Nephron progenitor cell (in vitro differentiated cells): Measurements from ENCODE around the gene CENPO.
A peak's percentile ranks its signal among the peaks of the same experiment; 100 is the strongest.

ENCODE experiments used
- DNase-seq: peaks from one replicate; pipeline ENCODE4 v3.0.0; 2021
- H3K27ac Mint-ChIP-seq: 2 replicates; pipeline ENCODE4 v1.8.0; 2021; ENCODE audit warnings: mild to moderate bottlenecking, moderate library complexity, mixed read lengths
- H3K27me3 Mint-ChIP-seq: 2 replicates; pipeline ENCODE4 v1.8.0; 2021; ENCODE audit warnings: mild to moderate bottlenecking, low read depth, mixed read lengths; ENCODE audit not compliant: poor library complexity
- H3K36me3 Mint-ChIP-seq: 2 replicates; pipeline ENCODE4 v1.8.0; 2021; ENCODE audit warnings: low read depth, mixed read lengths
- H3K4me1 Mint-ChIP-seq: 2 replicates; pipeline ENCODE4 v1.8.0; 2021; ENCODE audit warnings: mixed read lengths
- H3K4me3 Mint-ChIP-seq: 2 replicates; pipeline ENCODE4 v1.8.0; 2021; ENCODE audit warnings: mild to moderate bottlenecking, moderate library complexity, mixed read lengths
- H3K9me3 Mint-ChIP-seq: 2 replicates; pipeline ENCODE4 v1.8.0; 2021; ENCODE audit warnings: mild to moderate bottlenecking, moderate library complexity, mixed read lengths
- TF ChIP-seq, protein P1 (sequence below): fragments of 200-600 bp; sonication (generic); IDR thresholded peaks from 2 replicates; pipeline ENCODE4 v1.5.0; 2021; ENCODE audit warnings: antibody characterized with exemption

Gene CENPO

DNA sequence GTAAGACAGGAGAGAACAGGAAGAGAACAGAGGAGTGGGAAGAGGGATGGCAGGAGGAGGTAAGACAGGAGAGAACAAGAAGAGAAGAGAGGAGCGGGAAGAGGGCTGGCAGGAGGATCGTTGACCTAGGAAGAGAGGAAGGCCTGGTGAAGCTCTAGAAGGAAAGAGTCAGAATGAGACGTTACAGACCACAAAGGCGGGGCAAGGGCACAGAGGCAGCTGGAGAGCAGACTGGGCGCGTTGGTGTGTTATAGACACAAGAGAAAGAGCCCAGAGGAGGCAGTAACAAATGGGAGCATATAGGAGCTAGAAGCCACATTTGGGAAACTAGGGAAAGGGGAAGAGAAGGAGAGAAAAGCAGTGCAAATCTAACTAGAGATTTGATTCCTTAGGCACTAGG, 26.6 kb upstream of the CENPO start:
- no peak for DNase-seq
- TF ChIP-seq, protein P1, sequence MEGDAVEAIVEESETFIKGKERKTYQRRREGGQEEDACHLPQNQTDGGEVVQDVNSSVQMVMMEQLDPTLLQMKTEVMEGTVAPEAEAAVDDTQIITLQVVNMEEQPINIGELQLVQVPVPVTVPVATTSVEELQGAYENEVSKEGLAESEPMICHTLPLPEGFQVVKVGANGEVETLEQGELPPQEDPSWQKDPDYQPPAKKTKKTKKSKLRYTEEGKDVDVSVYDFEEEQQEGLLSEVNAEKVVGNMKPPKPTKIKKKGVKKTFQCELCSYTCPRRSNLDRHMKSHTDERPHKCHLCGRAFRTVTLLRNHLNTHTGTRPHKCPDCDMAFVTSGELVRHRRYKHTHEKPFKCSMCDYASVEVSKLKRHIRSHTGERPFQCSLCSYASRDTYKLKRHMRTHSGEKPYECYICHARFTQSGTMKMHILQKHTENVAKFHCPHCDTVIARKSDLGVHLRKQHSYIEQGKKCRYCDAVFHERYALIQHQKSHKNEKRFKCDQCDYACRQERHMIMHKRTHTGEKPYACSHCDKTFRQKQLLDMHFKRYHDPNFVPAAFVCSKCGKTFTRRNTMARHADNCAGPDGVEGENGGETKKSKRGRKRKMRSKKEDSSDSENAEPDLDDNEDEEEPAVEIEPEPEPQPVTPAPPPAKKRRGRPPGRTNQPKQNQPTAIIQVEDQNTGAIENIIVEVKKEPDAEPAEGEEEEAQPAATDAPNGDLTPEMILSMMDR = no peak
- H3K9me3 Mint-ChIP-seq = peaks cover 8% of the 10 kb centered on the region
- peaks cover 42% of the 10 kb centered on the region for H3K4me1 Mint-ChIP-seq
- no peak overlapping the region for H3K4me3 Mint-ChIP-seq
- H3K27me3 Mint-ChIP-seq = no peaks in the 10 kb centered on the region
- peaks cover 74% of the 10 kb centered on the region for H3K36me3 Mint-ChIP-seq
- H3K27ac Mint-ChIP-seq = peak overlapping the region; percentile 1

DNA sequence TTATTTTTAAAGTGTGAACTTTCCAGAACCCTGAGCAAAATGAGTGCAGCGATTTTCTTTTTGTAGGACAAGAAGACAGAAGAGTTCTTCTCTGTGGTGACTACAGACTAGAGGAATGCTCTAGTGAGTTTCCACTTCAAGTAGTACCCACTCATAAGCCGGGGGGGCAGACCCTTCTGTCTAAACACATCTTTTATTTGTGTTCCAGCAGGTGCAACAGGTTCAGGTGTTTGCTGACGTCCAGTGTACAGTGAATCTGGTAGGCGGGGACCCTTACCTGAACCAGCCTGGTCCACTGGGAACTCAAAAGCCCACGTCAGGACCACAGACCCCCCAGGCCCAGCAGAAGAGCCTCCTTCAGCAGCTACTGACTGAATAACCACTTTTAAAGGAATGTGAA, 25.2 kb upstream of the CENPO start:
- H3K9me3 Mint-ChIP-seq = peaks cover 15% of the 10 kb centered on the region
- no peak overlapping the region for H3K4me3 Mint-ChIP-seq
- H3K27ac Mint-ChIP-seq = no peak overlapping the region
- DNase-seq = no peak
- TF ChIP-seq, protein P1 = no peak
- H3K36me3 Mint-ChIP-seq = peaks cover 68% of the 10 kb centered on the region
- H3K4me1 Mint-ChIP-seq = peaks cover 37% of the 10 kb centered on the region
- H3K27me3 Mint-ChIP-seq = no peaks in the 10 kb centered on the region

DNA sequence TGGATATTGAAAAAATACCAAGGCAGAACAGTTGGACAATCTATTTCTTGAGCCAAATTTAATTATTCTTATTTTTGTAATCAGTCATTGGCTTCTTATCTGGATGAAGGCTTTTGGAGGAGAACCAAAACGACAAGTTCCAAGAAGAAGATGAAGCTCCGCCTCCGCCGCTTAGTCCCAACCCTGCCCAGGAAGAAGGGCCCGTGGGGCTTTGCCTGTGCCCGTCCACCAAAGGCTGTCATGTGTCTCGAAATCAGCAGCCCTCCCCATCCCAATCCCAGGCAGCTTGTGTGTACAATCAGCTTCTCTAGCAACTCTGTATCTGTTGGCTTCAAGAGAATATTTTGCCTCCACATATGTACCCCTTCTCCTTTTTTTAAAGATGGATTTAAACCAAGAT, 24.6 kb upstream of the CENPO start:
- Mint-ChIP-seq H3K27ac (no peak overlapping the region), H3K4me1 (peaks cover 39% of the 10 kb centered on the region), H3K9me3 (peaks cover 17% of the 10 kb centered on the region), H3K4me3 (no peak overlapping the region), H3K36me3 (peaks cover 67% of the 10 kb centered on the region), H3K27me3 (no peaks in the 10 kb centered on the region)
- no peak for DNase-seq
- TF ChIP-seq, protein P1 = no peak

DNA sequence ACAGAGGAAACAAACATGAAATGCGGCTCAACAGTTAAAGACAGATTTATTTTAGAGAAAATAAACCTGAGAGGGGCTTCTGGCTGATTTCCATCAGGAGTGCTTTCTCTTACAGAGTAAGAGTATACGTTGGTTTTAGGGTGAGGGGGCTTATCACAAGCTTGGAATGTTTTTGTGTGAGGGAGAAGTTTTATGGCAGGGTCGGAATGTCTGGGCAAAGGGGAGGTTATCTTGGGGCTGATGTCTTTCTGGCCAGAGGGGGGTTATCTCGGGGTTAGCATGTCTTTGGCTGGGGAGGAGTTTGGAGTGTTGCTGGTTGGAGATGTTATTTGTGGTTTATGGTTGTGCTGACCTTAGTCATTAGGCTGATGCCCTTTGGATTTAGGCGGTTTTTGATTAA, 22.2 kb upstream of the CENPO start:
- Mint-ChIP-seq H3K4me1 (peaks cover 42% of the 10 kb centered on the region), H3K27ac (peak overlapping the region; percentile 92), H3K9me3 (peaks cover 18% of the 10 kb centered on the region), H3K4me3 (peak overlapping the region; percentile 1), H3K27me3 (no peaks in the 10 kb centered on the region), H3K36me3 (peaks cover 50% of the 10 kb centered on the region)
- DNase-seq = no peak
- TF ChIP-seq, protein P1 = no peak

DNA sequence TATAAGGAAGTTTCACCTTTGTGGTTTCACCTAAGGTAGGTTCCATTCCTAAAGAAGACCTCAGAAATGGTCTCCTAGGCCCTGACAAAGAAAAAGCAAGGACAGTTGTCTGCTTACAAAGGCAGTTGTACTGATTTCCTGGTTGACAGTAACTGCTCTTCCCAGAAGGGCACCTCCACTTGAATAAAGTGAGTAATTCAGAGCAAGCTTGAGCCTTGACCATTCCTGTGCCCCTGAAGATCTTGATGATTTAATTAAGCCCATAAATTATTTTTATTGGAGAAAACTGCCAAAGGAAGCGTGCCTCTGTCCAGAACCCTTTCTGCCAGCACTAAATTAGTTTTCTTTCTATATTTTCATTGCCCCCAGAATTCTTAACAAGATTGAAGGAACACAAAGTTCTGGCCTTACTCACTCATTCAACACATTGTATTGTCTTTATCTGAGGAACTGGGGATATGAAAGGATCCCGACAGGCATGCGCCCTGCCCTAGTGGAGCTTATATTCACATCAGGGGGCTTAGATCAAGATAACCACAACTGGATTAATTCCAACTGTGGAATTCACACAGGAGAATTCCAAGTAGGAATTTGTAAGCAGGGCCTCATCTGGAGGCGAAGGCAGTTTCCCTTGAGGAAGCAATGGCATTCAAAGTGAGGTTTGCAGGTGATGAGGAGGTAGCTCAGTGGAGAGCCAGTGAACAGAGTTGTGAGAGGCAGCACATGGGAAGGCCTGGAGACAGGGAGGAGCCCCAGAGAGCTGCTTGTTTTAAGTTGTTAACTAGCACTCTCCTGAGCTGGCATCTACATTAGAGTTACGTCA, 21.2 kb upstream of the CENPO start:
- TF ChIP-seq, protein P1 = no peak
- H3K9me3 Mint-ChIP-seq = peaks cover 24% of the 10 kb centered on the region
- H3K4me1 Mint-ChIP-seq = peaks cover 41% of the 10 kb centered on the region
- no peak overlapping the region for H3K4me3 Mint-ChIP-seq
- DNase-seq = no peak
- peaks cover 46% of the 10 kb centered on the region for H3K36me3 Mint-ChIP-seq
- peak overlapping the region; percentile 92 for H3K27ac Mint-ChIP-seq
- H3K27me3 Mint-ChIP-seq = no peaks in the 10 kb centered on the region

DNA sequence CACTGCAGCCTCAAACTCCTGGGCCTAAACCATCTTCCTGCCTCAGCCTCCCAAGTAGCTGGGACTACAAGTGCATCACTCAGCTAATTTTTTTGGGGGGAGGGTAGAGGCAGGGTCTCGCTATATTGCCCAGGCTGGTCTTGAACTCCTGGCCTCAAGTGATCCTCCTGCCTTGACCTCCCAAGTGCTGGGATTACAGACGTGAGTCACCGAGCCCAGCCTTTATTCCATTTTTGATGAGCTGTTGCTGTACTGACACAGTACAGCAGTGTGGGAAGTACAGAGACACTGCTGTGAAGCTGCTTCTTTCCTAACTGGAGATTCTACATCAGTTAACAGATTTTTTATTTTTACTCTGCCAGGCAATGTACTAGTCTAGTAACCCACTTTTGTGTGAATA, 18.9 kb upstream of the CENPO start:
- no peak for DNase-seq
- H3K36me3 Mint-ChIP-seq = peaks cover 23% of the 10 kb centered on the region
- H3K4me3 Mint-ChIP-seq = no peak overlapping the region
- no peak overlapping the region for H3K27ac Mint-ChIP-seq
- TF ChIP-seq, protein P1 = no peak
- peaks cover 24% of the 10 kb centered on the region for H3K9me3 Mint-ChIP-seq
- H3K27me3 Mint-ChIP-seq = no peaks in the 10 kb centered on the region
- peaks cover 46% of the 10 kb centered on the region for H3K4me1 Mint-ChIP-seq
